AG04449 (cell line): ENCODE results near the gene KAZN.

ENCODE experiments used
- CTCF ChIA-PET: fragments of 350-600 bp; formaldehyde crosslinking; extraction: SDS; loops from one replicate; lab custom pipeline; 2021; ENCODE audit warnings: antibody characterized with exemption; lab: Yijun Ruan, JAX
- POLR2A ChIA-PET: fragments of 400-600, 350-600 bp; formaldehyde crosslinking; extraction: SDS; loops from one replicate; lab custom pipeline; 2020; ENCODE audit warnings: antibody characterized with exemption, inconsistent platforms; lab: Yijun Ruan, JAX
- DNase-seq: peaks from one replicate; pipeline ENCODE4 v3.0.0-alpha.2; 2010; ENCODE audit warnings: low read depth, low spot score
- H3K4me3 ChIP-seq: 2 replicates; pipeline ENCODE4 v1.5.1; 2011; ENCODE audit warnings: low read depth, mild to moderate bottlenecking, control low read depth, low read length
- CTCF ChIP-seq: IDR thresholded peaks from one replicate; pipeline ENCODE4 v1.5.1; 2011; ENCODE audit warnings: mild to moderate bottlenecking, moderate library complexity, low read length, control low read depth, inconsistent platforms; ENCODE audit not compliant: insufficient read depth; ENCODE audit errors: missing control alignments

The KAZN gene

GRCh38 chr1:14945132-14946010 lies 346.9 kb downstream of the KAZN start:
- ChIA-PET POLR2A (interaction anchor here (1.8 to 2.6 kb wide), 2 partner anchors 23 to 82 kb away, joined by 10 to 11 read pairs; no protein-coding TSS in a partner anchor), CTCF (interaction anchor here (0.8 to 4.2 kb wide), 4 partner anchors 17 to 82 kb away, joined by 3 to 19 read pairs (median 4); no protein-coding TSS in a partner anchor)
- DNase-seq: peak; percentile 75

DNA sequence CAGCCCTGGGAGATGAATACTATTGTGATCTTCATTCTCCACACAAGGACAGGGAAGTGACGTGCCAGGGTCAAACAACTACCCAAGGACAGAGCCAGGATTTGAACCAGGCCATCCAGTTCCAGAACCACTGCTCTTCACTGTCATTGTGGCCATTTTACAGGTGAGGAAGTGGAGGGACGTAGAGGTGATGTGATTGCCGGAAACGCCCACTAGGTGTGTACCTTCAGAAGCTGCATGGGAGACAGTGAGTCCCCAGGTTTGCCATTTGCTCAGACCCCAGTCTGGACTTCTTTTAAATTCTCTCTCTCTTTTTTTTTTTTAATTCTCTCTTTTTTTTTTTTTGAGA lies 347.5 kb downstream of the KAZN start:
- ChIA-PET POLR2A (interaction anchor here (1.1 to 2.6 kb wide), 3 partner anchors 23 to 82 kb away, joined by 9 to 11 read pairs (median 10); no protein-coding TSS in a partner anchor), CTCF (interaction anchor here (1.0 to 4.2 kb wide), 3 partner anchors 17 to 82 kb away, joined by 3 to 19 read pairs (median 12); no protein-coding TSS in a partner anchor)

More at GRCh38 chr1:14945132-14946010, 346.9 kb downstream of the KAZN start:
- peak overlapping the region; percentile 60 for H3K4me3 ChIP-seq
- no peak for TF ChIP-seq CTCF

DNA sequence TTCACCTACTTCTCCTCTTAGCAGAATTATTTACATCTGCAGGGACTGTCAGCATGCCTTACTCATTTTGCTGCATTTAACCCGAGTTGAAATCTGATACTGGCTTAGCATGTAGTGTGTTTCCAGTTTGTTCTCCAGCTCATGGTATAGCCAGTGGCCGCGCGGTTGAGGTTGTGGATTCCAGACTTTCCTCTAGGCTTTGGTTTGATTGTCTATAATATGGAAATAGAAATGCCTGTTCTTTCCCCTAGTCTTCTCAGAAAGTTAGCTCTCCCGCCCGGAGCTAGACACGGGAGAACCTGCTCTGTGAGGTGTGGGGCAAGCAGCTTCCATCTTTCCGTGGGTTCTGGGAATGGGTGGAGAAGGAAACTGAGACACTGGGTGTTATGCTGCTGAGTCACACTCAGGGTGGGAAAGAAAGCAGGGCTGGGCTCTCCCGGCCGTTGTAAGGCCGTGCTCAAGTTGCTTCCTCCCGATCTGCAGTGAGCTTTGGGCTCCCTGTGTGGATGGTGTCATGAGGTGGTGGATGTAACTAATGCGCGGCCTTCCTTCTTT lies 348.3 kb downstream of the KAZN start:
- no peak for TF ChIP-seq CTCF
- H3K4me3 ChIP-seq: peak overlapping the region; percentile 60
- no peak for DNase-seq
- ChIA-PET CTCF (interaction anchor here (1.1 to 4.2 kb wide), 5 partner anchors 16 to 81 kb away, joined by 3 to 19 read pairs (median 4); no protein-coding TSS in a partner anchor), POLR2A (interaction anchor here (1.0 to 2.6 kb wide), 5 partner anchors 17 to 87 kb away, joined by 3 to 11 read pairs (median 9); no protein-coding TSS in a partner anchor)

More for the DNA sequence above, 347.5 kb downstream of the KAZN start:
- no peak for DNase-seq
- H3K4me3 ChIP-seq: peak overlapping the region; percentile 60
- TF ChIP-seq CTCF: no peak

GRCh38 chr1:14947421-14947820 lies 348.9 kb downstream of the KAZN start:
- ChIA-PET CTCF (interaction anchor here (1.0 to 4.2 kb wide), 6 partner anchors 15 to 80 kb away, joined by 3 to 19 read pairs (median 4); no protein-coding TSS in a partner anchor), POLR2A (interaction anchor here (1.0 to 2.6 kb wide), 5 partner anchors 17 to 86 kb away, joined by 3 to 11 read pairs (median 9); no protein-coding TSS in a partner anchor)
- no peak for DNase-seq
- H3K4me3 ChIP-seq: peak overlapping the region; percentile 60
- TF ChIP-seq CTCF: no peak

DNA sequence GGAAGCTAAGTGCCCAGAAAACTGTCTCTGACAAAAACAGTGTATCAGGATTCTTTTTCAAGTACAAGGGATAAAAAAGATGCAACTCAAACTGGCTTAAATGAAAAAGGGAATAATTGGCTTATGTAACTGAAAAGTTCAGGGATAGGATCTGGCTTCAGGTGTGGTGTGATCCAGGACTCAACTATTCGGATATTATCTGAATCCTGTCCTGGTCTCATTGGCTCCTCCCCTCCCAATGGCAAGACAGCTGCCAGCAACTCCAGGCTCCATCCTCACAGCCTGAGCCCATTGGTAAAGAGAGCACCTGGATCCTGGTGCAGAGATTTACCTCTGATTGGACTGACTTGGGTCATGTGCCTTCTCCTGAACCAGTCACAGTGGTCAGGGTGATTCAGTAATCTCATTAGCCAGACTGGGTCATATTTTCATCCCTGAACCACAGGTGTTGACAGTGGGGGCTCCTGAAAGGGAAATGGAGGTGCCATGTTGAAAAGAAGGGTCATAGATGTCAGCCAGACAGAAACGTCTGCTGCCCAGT lies 349.7 kb downstream of the KAZN start:
- ChIA-PET CTCF (interaction anchor here (1.0 to 4.2 kb wide), 3 partner anchors 15 to 80 kb away, joined by 3 to 19 read pairs (median 12); no protein-coding TSS in a partner anchor), POLR2A (interaction anchor here (0.6 to 0.8 kb wide), 2 partner anchors 20 to 59 kb away, joined by 3 to 4 read pairs; no protein-coding TSS in a partner anchor)
- no peak for DNase-seq
- no peak overlapping the region for H3K4me3 ChIP-seq
- no peak for TF ChIP-seq CTCF
